Fibroblast of skin of scalp (primary cell): ENCODE measurements around the gene TNFRSF13B.
A peak's percentile ranks its signal among the peaks of the same experiment; 100 is the strongest.
"Not testable (repeated sequence)": the region's sequence is repeated elsewhere in the genome, so short reads cannot be mapped to it uniquely, and the experiment has no call there.

ENCODE experiments used
- DNase-seq: peaks from one replicate; pipeline ENCODE4 v3.0.0-alpha.2; 2013

The TNFRSF13B gene

DNA sequence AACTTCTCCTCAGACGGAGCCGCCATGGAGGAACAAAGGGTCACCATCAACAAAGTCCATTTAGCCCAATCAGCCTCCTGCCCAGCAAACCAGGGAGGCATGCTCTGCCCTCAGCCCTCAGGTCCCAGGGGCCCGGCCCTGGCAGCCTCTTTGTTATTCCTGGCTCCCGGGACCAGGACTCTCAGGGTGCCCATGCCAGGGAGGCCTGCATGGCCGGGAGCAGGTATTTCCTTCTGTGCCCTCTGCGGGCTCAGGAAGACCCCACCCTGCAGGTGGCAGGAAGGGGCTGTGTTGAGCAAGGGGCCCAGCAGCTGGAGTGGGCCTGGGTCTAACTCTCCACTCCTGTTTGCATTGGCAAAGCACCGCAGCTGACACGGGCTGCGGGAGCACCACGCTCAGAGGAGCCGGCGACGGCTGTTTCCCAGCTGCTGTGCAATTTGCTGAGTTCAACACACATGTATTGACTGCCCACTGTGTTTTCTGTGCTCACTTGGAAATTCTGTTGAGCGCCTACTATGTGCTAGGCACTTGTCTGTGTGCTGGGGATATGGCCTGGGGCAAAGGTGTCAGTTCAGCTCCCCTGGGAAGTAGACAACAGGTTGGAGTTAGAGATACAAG is 33.2 kb upstream of the TNFRSF13B start:
- DNase-seq = not testable (repeated sequence)

DNA sequence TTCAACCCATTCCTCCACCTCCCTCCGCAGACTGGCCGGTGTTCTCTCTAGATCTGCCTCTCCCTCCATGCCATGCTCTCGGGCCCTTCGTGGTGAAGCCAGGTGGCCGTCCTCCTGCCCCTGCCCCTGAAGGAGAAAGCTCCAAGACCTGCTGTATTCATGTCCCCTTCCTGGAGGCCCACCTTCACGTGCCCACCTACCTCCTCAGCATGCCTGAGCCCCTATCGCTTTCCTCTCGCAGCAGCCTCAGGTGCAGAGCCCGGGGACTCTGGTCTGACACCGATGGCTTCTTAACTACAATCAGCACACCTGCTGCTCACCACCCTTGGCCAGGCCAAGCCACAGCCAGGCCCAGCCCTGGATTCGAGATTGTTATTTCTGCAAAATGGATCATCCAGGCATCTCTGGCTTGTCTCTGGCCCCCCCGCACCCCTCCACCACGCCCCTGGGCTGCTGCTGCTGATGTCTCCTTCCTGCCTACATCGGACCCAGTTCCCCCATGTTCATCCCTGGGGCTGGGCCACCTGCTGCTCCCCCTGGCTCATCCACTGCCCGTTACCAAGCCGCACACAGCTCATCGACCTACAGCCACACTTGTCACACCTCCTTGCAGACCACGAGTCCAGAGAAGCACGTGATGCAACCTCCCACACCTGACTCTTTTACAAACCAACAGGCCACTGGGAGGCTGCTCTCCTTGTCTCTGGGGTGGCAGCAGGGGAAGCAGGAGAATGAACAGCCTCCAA is 32.5 kb upstream of the TNFRSF13B start:
- DNase-seq = no peak

DNA sequence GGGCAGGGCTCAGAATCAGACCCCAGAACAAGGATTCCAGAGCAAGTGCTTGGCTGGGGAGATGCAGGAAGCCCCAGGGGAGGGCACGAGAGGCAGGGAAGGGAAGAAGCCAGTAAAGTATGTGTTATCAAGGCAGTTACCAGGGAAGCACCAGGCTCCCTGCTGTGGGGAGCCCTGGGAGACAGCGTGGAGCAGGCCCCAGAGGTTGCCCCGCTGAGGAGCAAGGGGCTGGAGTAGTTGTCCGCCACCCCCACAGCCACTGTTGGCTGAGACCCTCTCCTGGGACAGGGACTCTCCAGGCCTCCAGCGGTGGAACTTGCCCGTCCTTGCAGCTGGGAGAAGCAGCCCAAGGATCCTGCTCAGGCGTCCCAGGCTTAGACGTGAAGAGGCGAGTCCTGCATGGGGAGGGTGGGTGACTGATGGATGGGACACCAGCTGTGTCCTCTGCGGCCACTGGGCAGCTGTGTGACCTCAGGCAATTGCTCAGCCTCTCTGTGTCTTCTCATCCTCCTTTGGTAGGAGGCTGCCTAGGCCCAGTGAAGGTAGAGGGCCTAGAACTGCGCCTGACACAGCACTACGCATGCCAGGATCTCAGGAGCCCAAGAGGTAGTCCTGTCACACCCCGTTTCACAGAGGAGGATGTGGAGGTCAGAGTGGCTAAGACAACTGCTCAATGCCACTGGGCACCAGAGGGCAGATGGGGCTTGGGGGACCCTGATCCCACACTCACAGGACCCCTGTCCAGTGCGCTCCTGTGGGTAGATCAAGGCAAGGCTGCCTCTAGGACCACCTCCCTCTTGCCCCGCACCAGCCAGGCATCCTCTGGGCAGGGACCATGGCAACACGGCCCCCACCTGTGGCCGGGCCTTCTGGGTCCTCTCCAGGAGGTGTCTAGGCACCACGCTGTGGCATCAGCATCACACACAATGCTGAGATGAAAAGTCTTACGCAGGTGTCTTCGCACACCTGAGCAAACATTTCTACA is 31.1 kb upstream of the TNFRSF13B start:
- not testable (repeated sequence) for DNase-seq

DNA sequence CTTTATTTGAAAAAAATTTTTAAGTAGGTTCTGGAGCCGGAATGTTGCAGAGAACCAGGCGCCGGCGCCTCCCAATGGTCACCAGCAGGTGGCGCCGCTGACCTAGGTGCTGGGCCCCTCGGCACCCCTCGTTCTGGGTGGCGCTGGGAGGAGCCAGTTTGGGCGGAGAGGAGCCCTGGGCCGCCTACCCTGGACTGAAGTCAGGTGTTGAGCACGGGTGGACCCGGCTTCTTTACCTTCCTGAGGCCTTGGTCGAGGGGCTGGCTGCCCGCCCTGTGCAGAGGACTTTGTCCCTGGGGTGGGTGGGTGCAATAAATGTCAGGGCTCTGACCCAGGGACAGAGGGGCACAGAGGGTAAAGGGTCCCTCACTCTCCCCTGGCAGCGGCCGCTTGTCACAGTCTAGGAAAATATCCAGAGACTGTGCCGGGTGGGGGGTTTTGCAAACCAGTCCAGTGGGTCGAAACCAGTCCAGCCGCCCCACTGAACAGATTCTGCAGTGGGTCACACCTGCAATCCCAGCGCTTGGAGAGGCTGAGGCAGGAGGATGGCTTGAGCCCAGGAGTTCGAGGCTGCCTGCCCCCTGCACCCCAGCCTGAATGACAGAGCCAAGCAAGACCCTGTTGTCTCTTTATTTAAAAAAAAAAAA is 30.1 kb upstream of the TNFRSF13B start:
- DNase-seq = peak; percentile 61

DNA sequence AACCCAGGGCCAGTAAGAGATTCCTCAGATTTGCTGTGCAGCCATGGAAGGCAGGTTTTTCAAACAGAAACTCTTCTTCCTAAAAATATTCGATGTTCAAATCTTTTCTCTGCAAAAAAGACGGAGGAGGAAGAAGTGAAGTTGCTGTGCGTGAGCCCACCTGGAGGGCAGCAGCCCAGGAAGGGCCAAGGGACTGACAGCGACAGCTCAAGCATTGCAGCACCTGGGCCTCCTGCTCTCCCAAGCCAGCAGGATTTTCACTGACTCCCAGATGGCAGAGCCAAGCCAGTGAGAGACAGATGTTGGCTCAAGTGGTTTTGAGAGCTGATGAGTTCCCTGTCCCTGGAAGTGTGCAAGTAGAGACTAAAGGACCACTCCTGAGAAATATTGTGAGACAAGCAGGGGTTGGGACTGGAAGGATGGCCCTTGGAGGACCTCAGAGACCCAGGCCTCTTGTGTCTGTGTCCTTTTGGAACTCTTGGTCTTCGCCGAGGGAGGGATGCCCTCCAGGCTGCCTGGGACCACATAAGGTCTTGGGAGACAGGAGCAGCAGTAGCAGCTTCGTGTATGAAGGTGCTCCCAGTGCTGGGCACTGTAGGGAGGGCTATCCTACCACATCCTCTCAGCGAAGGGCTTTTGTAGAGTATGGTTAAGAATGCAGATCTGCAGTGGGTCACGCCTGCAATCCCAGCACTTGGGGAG is 29.3 kb upstream of the TNFRSF13B start:
- no peak for DNase-seq

DNA sequence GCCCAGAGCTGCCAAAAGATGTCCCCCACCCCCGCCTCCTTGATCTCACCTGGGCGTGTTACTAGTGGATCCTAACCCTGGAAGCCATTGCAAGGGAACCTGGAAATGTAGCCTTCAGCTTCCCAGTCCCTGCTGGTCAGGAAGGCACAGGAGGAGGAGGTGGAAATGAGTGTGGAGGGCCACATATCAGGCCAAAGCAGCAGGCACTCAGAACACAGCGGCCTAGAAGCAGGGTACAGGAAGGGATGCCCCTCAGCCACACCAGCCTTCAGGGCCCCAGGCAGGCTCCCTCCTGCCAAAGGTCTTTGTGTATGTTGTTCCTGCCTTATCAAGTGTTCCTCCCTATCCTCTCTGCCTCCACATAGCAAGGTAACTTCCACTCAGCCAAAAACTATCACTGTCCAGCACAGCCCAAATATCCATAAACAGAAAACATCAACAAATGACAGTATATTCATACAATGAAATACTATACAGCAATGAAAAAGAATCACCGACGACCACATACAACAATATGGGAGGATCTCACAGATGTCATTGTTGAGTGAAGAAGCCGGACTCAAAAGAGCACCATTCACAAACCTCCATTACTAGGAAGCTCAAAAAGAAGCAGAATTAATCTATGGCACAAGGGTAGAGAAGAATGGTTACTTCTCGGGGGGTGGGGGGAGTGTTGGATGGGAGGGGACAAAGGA is 28.2 kb upstream of the TNFRSF13B start:
- DNase-seq = no peak

DNA sequence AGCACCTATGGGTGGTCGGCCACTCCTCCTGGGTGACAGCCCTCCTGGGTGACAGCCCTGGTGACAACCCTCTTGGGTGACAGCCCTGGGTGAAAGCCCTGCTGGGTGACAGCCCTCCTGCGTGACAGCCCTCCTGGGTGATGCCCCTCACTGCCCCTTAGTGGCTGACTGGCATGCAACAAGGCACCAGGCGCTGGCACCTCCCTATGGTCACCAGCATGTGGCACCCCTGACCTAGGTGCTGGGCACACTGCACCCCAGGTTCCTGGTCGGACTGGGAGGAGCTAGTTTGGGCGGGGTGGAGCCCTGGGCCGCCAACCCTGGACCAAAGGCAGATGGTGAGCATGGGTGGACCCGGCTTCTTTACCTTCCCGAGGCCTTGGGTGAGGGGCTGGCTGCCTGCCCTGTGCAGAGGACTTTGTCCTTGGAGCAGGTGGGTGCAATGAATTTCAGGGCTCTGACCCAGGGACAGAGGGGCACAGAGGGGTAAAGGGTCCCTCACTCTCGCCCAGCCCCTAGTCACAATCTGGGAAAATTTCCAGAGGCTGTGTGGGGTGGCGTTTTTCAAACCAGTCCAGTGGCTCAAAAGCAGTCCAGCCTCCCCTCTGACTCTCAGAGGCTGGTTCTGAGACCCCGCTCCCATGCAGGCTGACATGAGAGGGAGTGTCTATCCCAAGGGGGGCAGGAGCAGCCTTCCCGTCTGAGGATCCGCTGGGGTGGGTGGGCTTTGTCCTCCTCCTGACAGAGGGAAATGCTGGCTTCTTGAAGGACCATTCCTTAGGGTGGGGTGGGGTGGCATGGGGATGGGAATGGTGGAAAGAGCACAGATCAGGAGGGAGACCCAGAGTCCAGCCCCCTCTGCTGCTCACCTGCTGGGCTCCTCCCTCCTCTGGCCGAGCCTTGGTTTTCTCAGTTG is 25.9 kb upstream of the TNFRSF13B start:
- no peak for DNase-seq

DNA sequence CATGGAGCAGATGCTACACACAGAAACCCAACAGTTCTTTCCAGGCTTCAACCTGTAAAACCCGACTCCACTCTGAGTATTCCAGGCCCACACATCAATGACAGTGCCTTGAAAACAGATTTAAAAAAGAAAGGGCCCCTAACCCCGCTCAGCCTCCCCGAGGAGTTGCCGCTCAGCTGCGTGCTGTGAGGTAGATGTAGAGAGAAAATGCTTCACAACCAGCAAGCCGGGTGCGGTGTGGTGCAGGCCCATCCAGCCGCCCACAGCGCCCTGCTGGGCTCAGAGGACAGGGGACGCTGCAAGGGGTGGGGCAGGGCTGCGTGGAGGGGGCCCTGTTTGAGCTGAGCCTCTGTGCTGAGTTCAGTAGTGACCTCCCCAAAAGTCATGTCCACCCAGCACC is 24.8 kb upstream of the TNFRSF13B start:
- not testable (repeated sequence) for DNase-seq

DNA sequence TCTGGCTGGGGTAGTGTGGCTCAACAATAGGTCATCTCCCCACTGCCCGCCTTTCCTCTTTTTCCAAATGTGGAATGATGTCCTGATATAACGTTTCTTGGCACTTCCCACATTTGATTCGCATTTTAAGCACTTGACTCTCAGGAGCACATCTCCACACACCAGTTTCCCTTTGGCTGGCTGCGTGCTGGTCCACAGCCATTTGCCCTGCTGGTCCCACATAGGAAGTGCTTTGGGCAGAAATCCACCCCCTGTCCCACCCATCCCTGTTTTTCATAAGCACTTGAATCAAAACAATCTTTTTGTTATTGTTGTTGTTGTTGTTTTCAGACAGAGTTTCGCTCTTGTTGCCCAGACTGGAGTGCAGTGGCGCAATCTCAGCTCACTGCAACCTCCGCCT is 24.0 kb upstream of the TNFRSF13B start:
- DNase-seq = no peak

DNA sequence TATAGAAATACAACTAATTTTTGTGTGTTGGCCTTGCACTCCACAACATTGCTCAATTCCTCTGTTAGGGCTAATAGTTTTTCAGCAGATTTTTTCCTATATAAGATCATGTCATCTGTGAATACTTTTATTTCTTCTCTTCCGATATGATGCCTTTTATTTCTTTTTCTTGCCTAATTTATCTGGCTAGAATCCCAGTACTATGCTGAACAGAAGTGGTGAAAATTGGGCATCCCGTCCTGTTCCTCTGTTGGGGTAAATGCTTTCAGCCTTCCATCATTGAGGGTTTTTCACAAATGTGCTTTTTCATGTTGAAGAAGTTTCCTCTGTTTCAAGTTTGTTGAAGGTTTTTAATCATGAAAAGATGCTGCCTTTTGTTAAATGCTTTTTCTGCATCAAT is 22.7 kb upstream of the TNFRSF13B start:
- DNase-seq = peak; percentile 36

DNA sequence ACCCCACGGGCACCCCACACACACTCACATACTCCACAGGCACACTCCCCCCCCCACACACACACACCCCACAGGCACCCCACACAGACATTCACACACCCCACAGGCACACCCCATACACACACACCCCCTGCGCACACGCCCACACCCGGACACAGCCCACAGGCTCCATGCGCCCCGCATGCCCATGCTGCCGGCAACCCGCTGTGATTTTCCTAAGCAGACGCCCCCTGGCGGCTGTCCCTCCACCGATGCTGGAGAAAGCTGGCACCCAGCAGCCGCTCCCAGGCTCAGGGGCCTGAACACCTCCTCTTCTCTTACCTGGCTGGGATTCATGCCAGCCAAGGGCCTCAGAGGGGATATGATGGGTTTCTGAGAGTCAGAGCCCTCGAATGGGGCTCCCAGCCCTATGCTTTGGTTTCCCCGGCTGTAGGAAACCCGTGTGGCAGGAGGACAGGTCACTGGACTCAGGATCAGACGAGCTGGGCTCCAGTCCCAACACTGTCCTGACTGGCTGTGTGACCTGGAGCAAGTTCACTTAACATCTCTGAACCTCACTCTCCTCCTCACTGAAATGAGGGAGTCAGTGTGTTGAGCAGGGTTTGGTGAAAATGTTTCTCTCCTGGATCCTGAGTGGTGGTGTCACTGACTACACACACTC is 19.6 kb upstream of the TNFRSF13B start:
- DNase-seq = peak; percentile 76

DNA sequence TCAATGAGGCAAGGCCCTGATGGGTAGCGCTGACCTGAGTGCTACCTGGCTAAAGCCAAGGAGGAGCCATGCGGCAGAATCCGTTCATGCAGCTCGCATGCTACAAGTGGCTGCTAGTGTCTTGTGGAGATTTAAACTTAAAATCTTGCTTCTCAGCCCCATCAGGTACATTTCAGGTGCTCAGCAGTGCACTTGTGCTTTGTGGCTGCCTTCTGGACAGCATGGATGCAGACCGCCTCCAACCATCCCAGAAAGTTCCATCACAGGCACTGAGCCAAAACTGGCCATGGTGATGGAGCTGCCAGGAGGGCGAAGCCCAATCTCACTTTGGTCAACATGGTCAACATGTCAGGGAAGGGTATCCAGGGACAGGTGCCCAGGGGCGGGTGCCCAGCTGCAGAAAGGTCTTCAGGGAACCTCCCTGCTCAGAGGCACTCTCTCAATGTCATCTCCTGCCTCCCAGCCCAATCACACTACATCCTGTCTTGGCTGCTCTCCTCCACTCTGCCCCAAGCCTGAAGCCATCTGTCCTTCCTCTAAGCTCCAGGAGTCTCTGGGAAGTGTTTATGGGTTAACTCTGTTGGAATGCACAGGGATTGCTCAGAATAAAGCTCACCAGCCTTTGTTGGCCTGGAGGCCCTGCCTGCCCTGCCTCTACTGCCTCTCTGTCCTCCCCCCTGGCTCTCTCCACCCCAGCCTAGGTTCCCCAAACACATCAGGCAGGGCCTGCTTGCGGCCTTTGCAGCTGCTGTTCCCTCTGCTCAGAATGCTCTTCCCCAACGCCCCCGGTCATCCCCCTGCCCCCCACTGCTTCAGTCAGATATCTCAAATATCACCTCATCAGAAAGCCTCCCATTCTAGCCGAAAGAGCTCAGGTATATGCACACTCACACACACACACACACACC is 18.3 kb upstream of the TNFRSF13B start:
- DNase-seq = peak; percentile 78

DNA sequence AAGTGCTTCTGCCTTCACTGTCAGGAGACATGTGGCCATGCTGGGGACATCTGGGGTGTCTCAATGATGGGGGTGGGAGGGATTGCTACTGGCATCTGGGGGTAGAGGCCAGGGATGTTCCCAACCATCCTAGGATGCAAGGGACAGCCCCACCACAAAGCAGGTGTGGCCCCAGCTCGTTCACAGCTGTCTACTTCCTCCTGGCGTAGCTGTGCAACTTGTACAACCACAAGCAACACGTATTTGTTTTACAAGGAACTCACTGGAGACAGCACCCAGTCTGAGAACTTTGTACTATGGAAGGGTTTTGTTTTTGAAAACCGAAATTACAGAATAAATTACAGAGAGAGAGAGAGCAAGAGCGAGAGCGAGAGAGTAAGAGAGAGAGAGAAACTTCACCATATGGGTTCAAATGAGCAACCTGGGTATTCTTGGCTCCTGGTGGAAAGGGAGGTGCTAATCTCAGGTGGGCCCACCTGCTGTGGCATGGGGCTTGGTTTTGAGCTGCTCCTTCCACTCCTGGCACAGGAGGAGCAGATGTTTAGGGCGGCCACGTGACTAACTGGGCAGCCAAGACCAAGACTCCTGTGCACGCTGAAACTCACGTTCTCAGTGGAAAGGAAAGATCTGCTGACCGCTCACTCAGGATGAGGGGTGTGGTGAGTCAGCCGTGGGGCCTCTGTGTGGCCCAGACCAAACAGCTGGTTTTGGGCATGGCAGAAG is 17.5 kb upstream of the TNFRSF13B start:
- DNase-seq = no peak

DNA sequence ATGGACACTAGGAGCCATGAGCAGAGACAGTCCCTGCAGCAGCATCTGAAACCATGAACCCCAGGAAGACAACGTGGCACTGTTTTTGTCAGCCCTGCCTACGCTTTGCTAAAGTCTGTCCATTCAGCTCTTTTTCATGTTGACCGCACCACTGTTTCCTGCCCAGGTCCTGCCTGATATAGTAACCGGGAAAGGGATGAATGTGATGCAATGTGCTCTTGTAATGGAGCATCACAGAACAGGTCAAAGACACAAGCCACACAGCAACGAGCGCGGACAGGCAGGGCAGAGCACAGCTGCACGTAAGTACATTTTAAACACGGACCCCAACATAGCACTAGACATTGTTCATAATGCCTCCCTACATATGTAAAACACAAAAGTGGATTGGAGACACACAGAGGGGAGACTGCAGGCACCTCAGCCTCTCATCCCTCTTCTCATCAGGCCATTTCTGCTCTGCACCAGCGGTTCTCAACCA is 16.9 kb upstream of the TNFRSF13B start:
- no peak for DNase-seq

DNA sequence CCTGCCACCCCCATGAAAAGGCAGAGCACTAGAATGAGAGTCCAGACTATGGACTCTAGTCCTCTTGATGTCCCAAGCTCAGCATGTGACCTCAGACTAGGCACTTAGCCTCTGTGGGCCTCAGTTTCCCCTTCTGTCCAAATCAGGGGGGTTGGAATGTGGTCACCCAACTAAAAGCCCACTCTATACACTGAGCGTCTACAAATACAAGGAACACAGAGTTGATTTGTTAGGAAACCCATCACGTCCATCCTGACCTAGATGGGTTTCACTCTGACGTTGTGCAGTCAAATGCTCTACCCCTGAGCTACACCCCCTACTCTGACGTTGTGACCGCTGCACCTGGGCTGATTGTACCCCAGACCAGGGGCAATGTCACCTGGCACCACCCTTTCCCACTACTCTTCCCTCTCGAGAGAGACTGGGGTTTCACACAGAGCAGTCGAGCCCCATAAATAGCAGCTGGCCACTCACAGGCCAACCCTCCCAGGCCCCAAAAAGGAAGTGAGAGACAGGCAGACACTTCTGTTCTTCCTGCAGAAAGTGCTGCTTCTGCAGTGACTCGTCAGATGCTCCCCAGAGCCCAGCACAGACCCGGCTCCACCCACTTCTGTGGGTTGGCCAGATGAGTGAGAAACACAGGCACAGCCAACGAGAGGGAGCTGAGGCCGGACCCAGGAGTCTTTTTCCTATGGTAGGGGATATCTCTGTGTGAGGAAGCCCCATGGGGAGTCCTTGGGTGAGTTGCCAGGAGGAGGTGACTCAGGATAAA is 16.1 kb upstream of the TNFRSF13B start:
- peak; percentile 94 for DNase-seq

DNA sequence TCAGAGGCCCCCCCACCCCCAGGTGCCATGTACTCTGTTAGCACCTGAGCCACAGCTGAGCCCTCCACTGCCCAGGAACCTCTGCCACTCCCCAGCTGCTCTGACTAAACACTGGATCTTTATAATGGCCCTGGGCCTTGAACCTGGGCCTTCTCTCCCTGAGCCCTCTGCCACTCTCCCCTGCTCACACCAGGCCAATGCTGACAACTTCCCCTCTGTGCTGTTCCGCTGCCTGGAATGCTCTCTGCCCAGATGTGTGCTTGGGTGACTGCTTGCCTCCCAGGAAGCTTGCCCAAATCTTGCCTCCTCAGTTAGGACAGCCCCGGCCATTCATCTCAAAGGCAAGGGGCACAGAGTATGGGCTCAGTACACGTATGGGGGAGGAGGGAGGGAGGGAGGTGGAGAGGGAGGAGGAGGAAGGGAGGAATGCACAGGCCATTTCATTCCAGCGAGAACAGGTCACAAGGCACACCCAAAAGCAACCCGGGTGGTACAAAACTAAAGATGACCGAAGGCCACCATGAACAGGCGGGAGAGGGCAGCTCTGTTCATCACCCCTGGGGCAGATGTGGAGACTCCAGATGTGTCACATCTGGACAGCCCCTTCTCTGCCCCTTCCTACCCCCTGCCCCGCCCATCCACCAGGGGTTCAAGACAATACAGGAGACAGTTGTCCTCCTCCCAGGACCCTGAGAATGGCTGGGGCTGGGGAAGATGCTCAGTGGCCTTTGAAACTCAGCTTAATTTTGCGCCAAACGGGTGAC is 15.3 kb upstream of the TNFRSF13B start:
- DNase-seq = no peak
